K562 (cell line): Measurements from ENCODE around the gene SPTLC2. TPM values are rescaled to one million over a fixed set of nuclear protein-coding genes. Genes with fewer than 3 reads are reported as not detected.

Source experiments
- ATAC-seq: fragments of 200-7000 bp; cut with Tn5 transposase; 3 replicates; pipeline ENCODE4 v1.9.1; 2020; ENCODE audit warnings: moderate library complexity
- BruUV-seq: library from RNA; stranded (reverse); fragments of 400-500 nt; replicated peaks from 2 replicates; lab custom pipeline; 2021; lab: Mats Ljungman, UMichigan
- CTCF ChIA-PET: fragments of 300-600 bp; formaldehyde crosslinking; extraction: SDS; loops from one replicate; lab custom pipeline; 2021; ENCODE audit warnings: low intra/inter-chr PET ratio; lab: Yijun Ruan, JAX
- POLR2A ChIA-PET: fragments of 300-600, 350-650 bp; sonication (Branson Sonifier 250); formaldehyde crosslinking; extraction: SDS; loops from one replicate; lab custom pipeline; 2021; ENCODE audit warnings: antibody characterized with exemption, inconsistent platforms; lab: Yijun Ruan, JAX
- DNase-seq, 4 experiments: peaks; one replicate each; pipeline versions ENCODE4 v3.0.0 to v3.0.0-alpha.2; 2011 to 2018; ENCODE audit warnings: low spot score in 3 of 4, mixed read lengths in 3 of 4; ENCODE audit errors: extremely low read depth in 1 of 4
- FAIRE-seq: peaks from 2 replicates; lab custom pipeline; 2011; peaks lifted over from hg19 to GRCh38; lab: Jason Lieb, UNC
- H2AFZ ChIP-seq: 2 replicates; pipeline ENCODE4 v1.6.0; 2011; ENCODE audit warnings: low read depth, low read length, control low read depth, inconsistent platforms
- H3K27ac ChIP-seq: fragments of 200-600 bp; 3 replicates; pipeline ENCODE4 v1.8.0; 2011; ENCODE audit warnings: low read depth, mild to moderate bottlenecking, control low read depth, inconsistent platforms, low read length, moderate library complexity, mixed read lengths; ENCODE audit errors: extremely low read depth
- H3K27me3 ChIP-seq, 2 experiments: fragments of 300-600 bp in 1 of 2; 2 replicates in 1 of 2; 3 replicates in 1 of 2; pipeline versions ENCODE4 v1.6.0 to v1.8.0; 2011; ENCODE audit warnings: inconsistent platforms in 2 of 2, low read length in 2 of 2, mild to moderate bottlenecking in 1 of 2, mixed read lengths in 1 of 2, moderate library complexity in 1 of 2; ENCODE audit not compliant: control insufficient read depth in 2 of 2, insufficient read depth in 2 of 2
- H3K36me3 ChIP-seq: fragments of 300-600 bp; 3 replicates; pipeline ENCODE4 v1.8.0; 2011; ENCODE audit warnings: mild to moderate bottlenecking, low read length, inconsistent platforms; ENCODE audit not compliant: control insufficient read depth, insufficient read depth
- H3K4me1 ChIP-seq, 2 experiments: fragments of 200-600 bp in 1 of 2; replicated peaks in 1 of 2; 2 replicates in 1 of 2; 3 replicates in 1 of 2; pipeline versions ENCODE4 v1.5.1 to v1.8.0; 2011; ENCODE audit warnings: inconsistent platforms in 2 of 2, low read length in 2 of 2, mild to moderate bottlenecking in 1 of 2, mixed read lengths in 1 of 2, moderate library complexity in 1 of 2; ENCODE audit not compliant: control insufficient read depth in 2 of 2, insufficient read depth in 2 of 2
- H3K4me2 ChIP-seq: 2 replicates; pipeline ENCODE4 v1.6.1; 2011; ENCODE audit warnings: low read length, control low read depth, inconsistent platforms, mixed read lengths; ENCODE audit not compliant: insufficient read depth
- H3K4me3 ChIP-seq: fragments of 200-600 bp; sonication (generic), shearing (Covaris generic); 2 replicates; pipeline ENCODE4 v1.5.1; 2016; ENCODE audit warnings: control low read depth, inconsistent platforms
- H3K79me2 ChIP-seq: fragments of 200-600 bp; 3 replicates; pipeline ENCODE4 v1.8.0; 2011; ENCODE audit warnings: low read length, inconsistent platforms; ENCODE audit not compliant: control insufficient read depth, insufficient read depth
- H3K9ac ChIP-seq, 2 experiments: 2 replicates each; pipeline versions ENCODE4 v1.6.0 to v1.6.1; 2011; ENCODE audit warnings: low read depth in 2 of 2, low read length in 2 of 2, control low read depth in 1 of 2, inconsistent platforms in 1 of 2, mild to moderate bottlenecking in 1 of 2, mixed read lengths in 1 of 2; ENCODE audit not compliant: insufficient read depth in 1 of 2
- H3K9me1 ChIP-seq: one replicate; pipeline ENCODE4 v1.6.0; 2011; ENCODE audit warnings: inconsistent platforms, mild to moderate bottlenecking, low read length, moderate library complexity; ENCODE audit not compliant: control insufficient read depth, insufficient read depth
- H3K9me3 ChIP-seq: replicated peaks from 2 replicates; pipeline ENCODE4 v1.5.1; 2011; ENCODE audit warnings: low read depth, low read length, inconsistent platforms; ENCODE audit not compliant: control insufficient read depth, insufficient read depth
- H4K20me1 ChIP-seq: replicated peaks from 2 replicates; pipeline ENCODE4 v1.6.1; 2011; ENCODE audit warnings: low read length, inconsistent platforms, mixed read lengths; ENCODE audit not compliant: control insufficient read depth, insufficient read depth
- CC2D1A ChIP-seq: fragments of 450-650 bp; IDR thresholded peaks from 2 replicates; pipeline ENCODE4 v1.6.1; 2017; ENCODE audit warnings: mild to moderate bottlenecking
- NR2F6 ChIP-seq: fragments of 450-650 bp; formaldehyde crosslinking; IDR thresholded peaks from 2 replicates; pipeline ENCODE4 v1.4.0; 2020; ENCODE audit warnings: mild to moderate bottlenecking
- TAF15 ChIP-seq: fragments of 200-400 bp; formaldehyde crosslinking; IDR thresholded peaks from 2 replicates; pipeline ENCODE4 v1.6.1; 2017; ENCODE audit warnings: mild to moderate bottlenecking, low read depth, low read length, moderate library complexity
- ZNF134 ChIP-seq: fragments of 250-450 bp; sonication (Bioruptor Pico); conservative IDR thresholded peaks from 2 replicates; pipeline ENCODE4 v1.4.0; 2020
- ZNF282 ChIP-seq: sonication (generic); formaldehyde crosslinking; IDR thresholded peaks from 2 replicates; pipeline ENCODE4 v1.8.1; 2023; ENCODE audit warnings: missing genetic modification reagents
- ZNF561 ChIP-seq: fragments of 450-650 bp; formaldehyde crosslinking; conservative IDR thresholded peaks from 2 replicates; pipeline ENCODE4 v1.4.0; 2020; ENCODE audit warnings: mild to moderate bottlenecking, moderate library complexity
- ZNF695 ChIP-seq: fragments of 450-650 bp; formaldehyde crosslinking; IDR thresholded peaks from 2 replicates; pipeline ENCODE4 v1.4.0; 2020; ENCODE audit warnings: mild to moderate bottlenecking, moderate library complexity
- WGBS: fragments of 100-300 bp; shearing (Covaris generic); methylation state at CpG from one replicate; pipeline ENCODE4 v1.1.6; 2016; ENCODE audit warnings: low coverage, mixed read lengths; ENCODE audit not compliant: insufficient coverage; ENCODE audit errors: missing lambda C conversion rate; 5-methylcytosine and 5-hydroxymethylcytosine counted together
- in situ Hi-C: fragments of 300-500 bp; cut with MboI; formaldehyde crosslinking; loops from 4 replicates; pipeline ENCODE4 v1.15.0; 2018; ENCODE audit warnings: inconsistent platforms, mixed read lengths
- intact Hi-C: fragments of 100-400 bp; cut with micrococcal nuclease; formaldehyde crosslinking; loops from 2 replicates; pipeline ENCODE4 v1.14.2; 2022
- polyA plus RNA-seq, 8 experiments: library from polyadenylated mRNA; depleted of rRNA in 4 of 8; stranded (reverse) in 5 of 8; unstranded in 3 of 8; fragments of >200 nt; fragmentation: Nextera tagmentation in 2 of 8; fragmentation: Illumina TruSeq in 1 of 8; extraction: Ambion mirVana in 2 of 8; extraction: Trizol in 1 of 8; gene quantifications; 2 replicates each; pipeline versions ENCODE4 v1.2.1 to v1.2.3, GENCODE V29; 2011 to 2014; ENCODE audit warnings: inconsistent platforms in 1 of 8, missing spikeins in 1 of 8
- total RNA-seq, 7 experiments: library from RNA; depleted of rRNA in 6 of 7; stranded (reverse); fragments of >200 nt in 6 of 7; fragmentation: Illumina TruSeq in 2 of 7; extraction: Trizol in 2 of 7; gene quantifications; 2 replicates each; pipeline versions ENCODE4 v1.2.1 to v1.2.3, GENCODE V29; 2011 to 2021; ENCODE audit warnings: low replicate concordance in 1 of 7
- TF ChIP-seq, protein P1 (sequence below), 3 experiments: IDR thresholded peaks in 2 of 3; conservative IDR thresholded peaks in 1 of 3; 2 replicates each; pipeline ENCODE4 v1.5.1; 2011 to 2012; ENCODE audit warnings: low read length in 3 of 3, mild to moderate bottlenecking in 3 of 3, control low read depth in 2 of 3, improper control_type of control experiment in 1 of 3, inconsistent platforms in 1 of 3, low read depth in 1 of 3, mixed read lengths in 1 of 3, moderate library complexity in 1 of 3; ENCODE audit not compliant: insufficient read depth in 2 of 3

SPTLC2 gene
- total and polyA plus RNA-seq, 9 of the 15 experiments (the other 6 are each of a cell fraction or from before 2014, with no cell fraction given) = 4.5 to 30.4 (median 14.0) TPM

- Histone ChIP-seq H3K79me2 (no peaks in the 10 kb centered on the region), H3K9ac (no peak overlapping the region), H3K4me1 (no peaks in the 10 kb centered on the region), H3K4me2 (no peak overlapping the region), H3K9me1 (no peaks in the 10 kb centered on the region), H3K27ac (no peak overlapping the region), H3K4me3 (no peak overlapping the region), H2AFZ (no peak overlapping the region), H3K27me3 (no peaks in the 10 kb centered on the region), H3K9me3 (no peaks in the 10 kb centered on the region), H4K20me1 (no peaks in the 10 kb centered on the region), H3K36me3 (peaks cover 59% of the 10 kb centered on the region)
- in situ Hi-C loops = no loop called here
- no TSS peak for BruUV-seq
- TF ChIP-seq ZNF282 (CRISPR knock-in tag) (no peak), TAF15 (no peak), ZNF134 (CRISPR knock-in tag) (no peak), ZNF695 (CRISPR knock-in tag) (no peak), CC2D1A (no peak), ZNF561 (CRISPR knock-in tag) (no peak)
- 90% methylated on average over 1 of the region's 1 CpG for WGBS
- POLR2A ChIA-PET = interaction anchor here (0.8 kb wide), 1 partner anchor 198 kb away, joined by 3 read pairs; no protein-coding TSS in a partner anchor
- FAIRE-seq (no peak), ATAC-seq (no peak), DNase-seq (no peak)
- CTCF ChIA-PET = no interaction called here
- intact Hi-C loops = no loop called here
These were observed 67.0 kb downstream of the SPTLC2 start for GRCh38 chr14:77549451-77549850.

DNA sequence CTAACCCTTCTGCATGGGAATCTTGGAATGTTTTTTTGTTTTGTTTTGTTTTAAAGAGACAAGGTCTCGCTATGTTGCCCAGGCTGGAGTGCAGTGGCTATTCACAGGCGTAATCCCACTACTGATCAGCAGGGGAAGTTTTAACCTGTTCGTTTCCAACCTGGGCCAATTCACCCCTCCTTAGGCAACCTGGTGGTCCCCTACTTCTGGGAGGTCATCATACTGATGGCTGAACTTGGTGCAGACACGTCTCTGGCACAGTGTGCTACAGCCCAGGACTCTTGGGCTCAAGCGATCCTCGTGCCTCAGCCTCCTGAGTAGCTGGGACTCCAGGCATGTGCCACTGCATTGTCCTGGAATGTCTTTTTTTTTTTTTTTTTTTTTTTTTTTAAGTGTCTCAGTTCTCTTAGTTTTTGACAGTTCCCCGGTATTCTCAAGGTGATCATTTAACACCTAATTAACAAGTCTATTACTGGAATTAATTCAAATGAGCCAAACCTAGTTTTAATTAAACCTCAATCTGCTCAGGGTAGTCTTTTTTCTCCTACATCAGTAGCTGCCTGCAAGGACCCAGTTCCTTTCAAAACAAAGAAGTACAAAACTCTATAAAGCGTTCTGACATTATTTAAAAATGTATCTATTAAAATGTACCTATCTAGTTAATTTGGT lies 68.8 kb downstream of the SPTLC2 start:
- H3K36me3 ChIP-seq = peaks cover 55% of the 10 kb centered on the region
- TF ChIP-seq, protein P1, sequence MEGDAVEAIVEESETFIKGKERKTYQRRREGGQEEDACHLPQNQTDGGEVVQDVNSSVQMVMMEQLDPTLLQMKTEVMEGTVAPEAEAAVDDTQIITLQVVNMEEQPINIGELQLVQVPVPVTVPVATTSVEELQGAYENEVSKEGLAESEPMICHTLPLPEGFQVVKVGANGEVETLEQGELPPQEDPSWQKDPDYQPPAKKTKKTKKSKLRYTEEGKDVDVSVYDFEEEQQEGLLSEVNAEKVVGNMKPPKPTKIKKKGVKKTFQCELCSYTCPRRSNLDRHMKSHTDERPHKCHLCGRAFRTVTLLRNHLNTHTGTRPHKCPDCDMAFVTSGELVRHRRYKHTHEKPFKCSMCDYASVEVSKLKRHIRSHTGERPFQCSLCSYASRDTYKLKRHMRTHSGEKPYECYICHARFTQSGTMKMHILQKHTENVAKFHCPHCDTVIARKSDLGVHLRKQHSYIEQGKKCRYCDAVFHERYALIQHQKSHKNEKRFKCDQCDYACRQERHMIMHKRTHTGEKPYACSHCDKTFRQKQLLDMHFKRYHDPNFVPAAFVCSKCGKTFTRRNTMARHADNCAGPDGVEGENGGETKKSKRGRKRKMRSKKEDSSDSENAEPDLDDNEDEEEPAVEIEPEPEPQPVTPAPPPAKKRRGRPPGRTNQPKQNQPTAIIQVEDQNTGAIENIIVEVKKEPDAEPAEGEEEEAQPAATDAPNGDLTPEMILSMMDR (IDR thresholded peaks at IDR 0.05 in 2 of 3, conservative IDR thresholded peaks at IDR 0.05 in 1 of 3; ENCODE audit: insufficient read depth in 2 of 3, low read depth in 1 of 3, low read length in 3 of 3) = 0 out of 6 replicates have a peak, but pooled peaks of 1 of the 3 experiments have one; percentile 12
- no peak for TF ChIP-seq NR2F6
- H3K27me3 ChIP-seq = no peaks in the 10 kb centered on the region
- H2AFZ ChIP-seq = no peak overlapping the region
- no TSS peak for BruUV-seq
- ATAC-seq = no peak
- no peak for DNase-seq
- CTCF ChIA-PET = no interaction called here
- in situ Hi-C loops (no loop called here), intact Hi-C loops (no loop called here)
- peaks cover 0 to 5% of the 10 kb centered on the region in 2 experiments; a peak in 1 of 5 replicates for H3K4me1 ChIP-seq
- H3K9ac ChIP-seq = no peak overlapping the region
- POLR2A ChIA-PET = no interaction called here
- no peak overlapping the region for H3K27ac ChIP-seq
- H3K9me1 ChIP-seq = no peaks in the 10 kb centered on the region
- no peaks in the 10 kb centered on the region for H3K79me2 ChIP-seq
- WGBS = 86% methylated on average over 4 of the region's 8 CpGs
- H3K4me2 ChIP-seq = no peak overlapping the region
- H3K4me3 ChIP-seq = no peak overlapping the region
- FAIRE-seq = no peak
- H4K20me1 ChIP-seq = no peaks in the 10 kb centered on the region
- no peaks in the 10 kb centered on the region for H3K9me3 ChIP-seq
